Ectodermal cell (in vitro differentiated cells): ENCODE data around the gene CYLD. TPM values are rescaled to one million over a fixed set of nuclear protein-coding genes. Genes with fewer than 3 reads are reported as not detected.

Experiments used
- H3K27ac ChIP-seq: 2 replicates; pipeline ENCODE4 v1.7.0; 2013; ENCODE audit warnings: mild to moderate bottlenecking, low read depth, low read length; ENCODE audit not compliant: insufficient read depth, poor library complexity, severe bottlenecking
- H3K27me3 ChIP-seq: 2 replicates; pipeline ENCODE4 v1.7.0; 2013; ENCODE audit warnings: mild to moderate bottlenecking, low read length; ENCODE audit not compliant: insufficient read depth, control insufficient read depth, poor library complexity, severe bottlenecking
- H3K36me3 ChIP-seq: one replicate; pipeline ENCODE4 v1.7.0; 2013; ENCODE audit warnings: low read length; ENCODE audit not compliant: control insufficient read depth, insufficient read depth
- H3K4me1 ChIP-seq: one replicate; pipeline ENCODE4 v1.7.0; 2013; ENCODE audit warnings: low read length; ENCODE audit not compliant: control insufficient read depth, insufficient read depth
- H3K4me3 ChIP-seq: 2 replicates; pipeline ENCODE4 v1.7.0; 2013; ENCODE audit warnings: low read depth, low read length, control low read depth; ENCODE audit not compliant: insufficient read depth
- H3K9me3 ChIP-seq: 2 replicates; pipeline ENCODE4 v1.7.0; 2013; ENCODE audit warnings: mild to moderate bottlenecking, low read length, moderate library complexity; ENCODE audit not compliant: control insufficient read depth
- WGBS, 2 experiments: methylation state at CpG; one replicate each; pipeline ENCODE4 v1.1.7; 2013; ENCODE audit warnings: missing lambda C conversion rate in 2 of 2; 5-methylcytosine and 5-hydroxymethylcytosine counted together
- polyA plus RNA-seq, 4 experiments: library from polyadenylated mRNA; stranded (reverse); fragments of 50-300 nt; gene quantifications; one replicate each; pipeline ENCODE4 v1.2.3, GENCODE V29; 2013

The CYLD gene
- polyA plus RNA-seq (2013, experiment 1 of 4), result 14.4 TPM
- polyA plus RNA-seq (2013, experiment 2 of 4), result 14.2 TPM
- polyA plus RNA-seq (2013, experiment 3 of 4), result 9.0 TPM
- polyA plus RNA-seq (2013, experiment 4 of 4), result 10.7 TPM

GRCh38 chr16:50741781-50742575, at the start of gene CYLD:
Gene CYLD (plus strand): TSS chr16:50742086. CDS start chr16:50749699, 7,613 bp downstream.
- Histone ChIP-seq H3K4me1 (peaks cover 5% of the 10 kb centered on the region), H3K27ac (no peak within 1 kb of the TSS), H3K36me3 (no peaks in the 10 kb centered on the region), H3K27me3 (no peaks in the 10 kb centered on the region), H3K9me3 (no peaks in the 10 kb centered on the region), H3K4me3 (peak within 1 kb of the TSS; percentile 70)
- 0% methylated on average over 93 of the region's 93 CpGs for WGBS, 2 experiments

GRCh38 chr16:50692644-50692998, 49.3 kb upstream of the CYLD start:
- H3K27ac ChIP-seq, result no peak overlapping the region
- H3K4me3 ChIP-seq, result no peak overlapping the region
- peaks cover 3% of the 10 kb centered on the region for H3K4me1 ChIP-seq
- no peaks in the 10 kb centered on the region for H3K9me3 ChIP-seq
- H3K27me3 ChIP-seq, result peaks cover 27% of the 10 kb centered on the region
- WGBS, 2 experiments, result 92 to 93% methylated on average over 4 of the region's 4 CpGs
- no peaks in the 10 kb centered on the region for H3K36me3 ChIP-seq

GRCh38 chr16:50692999-50693781, 48.7 kb upstream of the CYLD start, which contains the start of gene NOD2:
Gene NOD2 (plus strand): TSS chr16:50693606. CDS start chr16:50699496, 5,890 bp downstream.
- Histone ChIP-seq H3K4me1 (peaks cover 6% of the 10 kb centered on the region), H3K4me3 (peak within 1 kb of the TSS; percentile 14), H3K27ac (no peak within 1 kb of the TSS), H3K27me3 (peaks cover 27% of the 10 kb centered on the region), H3K36me3 (no peaks in the 10 kb centered on the region), H3K9me3 (no peaks in the 10 kb centered on the region)
- 24% methylated on average over 56 of the region's 56 CpGs for WGBS, 2 experiments

- 92 to 96% methylated on average over 2 of the region's 2 CpGs for WGBS, 2 experiments
- Histone ChIP-seq H3K36me3 (no peaks in the 10 kb centered on the region), H3K27ac (no peak overlapping the region), H3K4me1 (peaks cover 6% of the 10 kb centered on the region), H3K27me3 (peaks cover 27% of the 10 kb centered on the region), H3K4me3 (no peak overlapping the region), H3K9me3 (no peaks in the 10 kb centered on the region)
These were observed 47.7 kb upstream of the CYLD start for GRCh38 chr16:50694206-50694605.

GRCh38 chr16:50695017-50696000, 46.6 kb upstream of the CYLD start:
- Histone ChIP-seq H3K27ac (no peak overlapping the region), H3K4me3 (no peak overlapping the region), H3K27me3 (peaks cover 27% of the 10 kb centered on the region), H3K36me3 (no peaks in the 10 kb centered on the region), H3K4me1 (peaks cover 6% of the 10 kb centered on the region), H3K9me3 (no peaks in the 10 kb centered on the region)
- WGBS, 2 experiments, result 93 to 96% methylated on average over 8 to 9 of the region's 9 CpGs

GRCh38 chr16:50696126-50696525, 45.8 kb upstream of the CYLD start:
- H3K27me3 ChIP-seq, result peaks cover 27% of the 10 kb centered on the region
- 62 to 69% methylated on average over 5 of the region's 5 CpGs for WGBS, 2 experiments

GRCh38 chr16:50696575-50697420, 45.1 kb upstream of the CYLD start:
- 80 to 81% methylated on average over 15 of the region's 15 CpGs for WGBS, 2 experiments
- Histone ChIP-seq H3K9me3 (no peaks in the 10 kb centered on the region), H3K4me1 (peaks cover 6% of the 10 kb centered on the region), H3K27me3 (peaks cover 27% of the 10 kb centered on the region), H3K36me3 (no peaks in the 10 kb centered on the region), H3K4me3 (no peak overlapping the region), H3K27ac (no peak overlapping the region)

More at GRCh38 chr16:50696126-50696525, 45.8 kb upstream of the CYLD start:
- Histone ChIP-seq H3K9me3 (no peaks in the 10 kb centered on the region), H3K4me1 (peaks cover 6% of the 10 kb centered on the region), H3K36me3 (no peaks in the 10 kb centered on the region), H3K4me3 (no peak overlapping the region), H3K27ac (no peak overlapping the region)

GRCh38 chr16:50697421-50697715, 44.5 kb upstream of the CYLD start:
- 92 to 95% methylated on average over 5 of the region's 5 CpGs for WGBS, 2 experiments
- no peaks in the 10 kb centered on the region for H3K9me3 ChIP-seq
- H3K4me1 ChIP-seq, result peaks cover 6% of the 10 kb centered on the region
- no peak overlapping the region for H3K27ac ChIP-seq
- no peaks in the 10 kb centered on the region for H3K36me3 ChIP-seq
- no peak overlapping the region for H3K4me3 ChIP-seq
- peaks cover 25% of the 10 kb centered on the region for H3K27me3 ChIP-seq
